ENCODE data around the gene GCNT2.

- TF ChIP-seq FOXP2 (optimal IDR thresholded peaks at IDR 0.05; ENCODE audit: control extremely low read depth, extremely low read length, insufficient read depth) (no peak), EZH2 (IDR thresholded peaks at IDR 0.05) (no peak), POLR2AphosphoS5 (IDR thresholded peaks at IDR 0.05; ENCODE audit: borderline replicate concordance, low read depth, low read length) (no peak)
These were observed 147.2 kb downstream of the GCNT2 start for GRCh38 chr6:10668126-10668917.
